HG03066 (cell line): ENCODE measurements around the gene CMIP.

Source experiments
- ATAC-seq: cut with Tn5 transposase; IDR thresholded peaks from one replicate; pipeline ENCODE4 v1.9.1; 2021; ENCODE audit warnings: low read depth; ENCODE audit not compliant: unreplicated experiment

The CMIP gene

DNA sequence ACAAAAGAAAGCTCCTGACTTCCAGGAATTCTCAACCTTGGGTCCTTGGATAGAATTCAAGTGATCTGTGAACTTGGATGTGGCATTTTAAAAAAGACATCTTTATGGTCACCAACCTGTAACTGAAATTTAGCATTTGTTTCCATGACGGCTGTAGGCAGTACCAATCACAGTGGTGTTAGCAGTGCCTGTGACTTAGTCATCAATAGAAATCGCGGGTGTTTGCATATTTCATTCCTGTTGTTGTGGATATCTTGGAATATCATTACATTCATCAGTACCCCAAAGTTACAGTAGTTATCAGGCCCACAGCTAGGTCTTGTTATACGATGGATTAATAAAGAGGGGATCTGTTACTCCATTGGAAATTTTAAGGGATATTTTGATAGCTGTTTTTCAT is 81.6 kb downstream of the CMIP start:
- no peak for ATAC-seq

DNA sequence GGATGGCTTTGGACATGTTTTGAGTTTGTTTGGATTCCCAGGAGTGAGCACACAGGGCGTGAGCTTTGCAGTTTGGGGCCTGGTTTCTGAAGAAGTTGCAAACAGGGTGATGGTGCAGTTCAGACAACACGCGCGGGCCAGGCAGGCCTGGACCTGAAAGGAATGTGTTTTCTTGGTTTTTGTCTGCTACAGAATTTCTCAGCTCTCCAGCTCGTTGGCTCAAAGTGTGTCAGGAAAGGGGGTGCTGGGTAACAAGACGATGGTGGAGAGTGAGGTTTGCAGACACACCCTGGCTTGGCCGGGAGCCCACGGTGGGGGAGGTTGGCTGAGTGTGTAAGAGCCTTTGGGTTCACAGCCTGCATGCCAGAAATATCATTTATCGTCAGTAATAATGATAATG is 82.3 kb downstream of the CMIP start:
- ATAC-seq = no peak

DNA sequence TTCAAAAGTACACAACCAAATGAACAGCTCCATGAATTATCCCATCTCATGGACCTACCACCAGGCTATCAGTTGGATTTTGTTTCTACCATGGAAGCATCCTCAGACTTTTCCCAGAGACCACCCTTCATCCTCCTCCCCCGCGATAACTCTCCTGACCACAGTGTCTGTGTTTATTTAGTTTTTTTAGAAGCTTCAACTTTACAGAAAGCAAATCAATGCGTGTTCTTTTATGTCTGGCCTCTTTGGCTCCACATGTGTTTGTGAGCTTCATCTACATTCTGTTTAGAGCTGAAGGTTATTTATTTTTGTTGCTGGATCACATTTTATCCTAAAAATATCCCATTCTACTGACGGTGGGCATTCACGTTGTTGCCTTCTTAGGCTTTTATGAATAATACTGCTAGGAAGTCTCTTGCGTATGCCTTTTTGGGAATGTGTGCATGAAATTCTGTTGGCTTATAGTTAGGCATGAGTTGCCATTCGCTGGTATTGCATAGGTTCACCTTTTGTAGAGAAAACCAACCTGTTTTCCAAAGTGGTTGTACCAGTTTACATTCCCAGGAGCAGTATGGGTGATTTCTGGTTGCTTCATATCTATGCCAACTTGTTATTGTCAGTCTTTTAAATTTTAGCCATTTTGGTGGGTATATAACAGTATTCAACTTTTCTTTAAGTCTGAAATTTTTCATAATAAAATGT is 83.0 kb downstream of the CMIP start:
- ATAC-seq = no peak

DNA sequence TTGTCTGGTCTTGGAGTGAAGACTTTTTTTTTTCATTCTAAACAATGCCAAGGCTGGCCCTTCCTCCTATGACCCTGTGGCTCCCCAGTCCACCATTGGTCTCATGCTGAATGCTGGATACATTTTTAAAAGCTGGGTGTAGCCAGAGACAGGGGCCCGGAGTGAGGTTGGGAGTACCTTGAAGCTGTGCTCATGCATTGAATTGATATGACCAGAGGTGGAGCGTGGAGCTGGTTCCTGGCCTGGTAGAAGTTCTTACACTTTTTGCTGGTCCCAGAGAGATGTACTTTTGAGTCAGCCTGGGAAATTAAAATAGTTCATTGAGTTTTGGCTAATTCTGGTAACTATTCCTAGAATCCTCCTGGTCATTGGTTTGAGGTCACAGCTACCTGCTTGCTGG is 83.6 kb downstream of the CMIP start:
- ATAC-seq = no peak

DNA sequence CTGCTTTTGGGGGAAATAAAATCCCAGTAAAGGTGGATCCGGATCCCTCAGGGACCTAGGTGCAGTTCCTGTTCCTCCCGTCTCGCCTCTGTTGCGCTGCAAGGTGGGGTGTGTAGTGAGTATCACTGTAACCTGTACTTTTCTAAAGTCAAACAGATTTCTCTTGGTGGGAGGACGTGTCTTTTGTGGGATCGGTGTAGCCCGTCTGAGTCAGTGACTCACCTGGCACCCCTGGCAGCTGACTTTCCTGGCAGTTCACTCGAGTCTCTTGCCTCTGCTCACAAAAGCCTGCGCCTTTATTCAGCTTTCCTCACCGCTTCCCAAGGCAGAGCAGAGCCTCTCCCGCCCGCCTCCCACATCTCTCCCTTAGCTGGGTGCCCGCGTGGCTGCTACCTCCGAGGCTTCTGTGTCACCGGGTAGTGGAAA is 85.7 kb downstream of the CMIP start:
- ATAC-seq = no peak

DNA sequence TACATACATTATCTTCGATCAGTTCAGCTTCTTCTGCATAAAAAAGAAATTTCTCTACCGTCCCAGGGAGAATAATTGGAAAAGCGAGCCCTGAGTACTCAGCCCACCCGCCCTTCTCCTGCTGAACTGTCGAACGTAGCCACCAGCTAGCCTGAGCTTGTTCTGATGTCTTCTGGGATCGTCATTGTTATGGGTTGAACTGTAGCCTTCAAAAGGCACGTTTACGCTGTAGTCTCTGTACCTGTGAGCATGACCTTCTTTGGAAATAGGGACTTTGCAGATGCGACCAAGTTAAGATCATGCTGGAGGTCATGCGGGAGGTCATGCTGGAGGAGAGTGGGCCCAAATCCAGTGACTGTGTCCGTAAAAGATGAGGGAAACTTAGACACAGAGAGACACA is 86.2 kb downstream of the CMIP start:
- ATAC-seq = no peak

DNA sequence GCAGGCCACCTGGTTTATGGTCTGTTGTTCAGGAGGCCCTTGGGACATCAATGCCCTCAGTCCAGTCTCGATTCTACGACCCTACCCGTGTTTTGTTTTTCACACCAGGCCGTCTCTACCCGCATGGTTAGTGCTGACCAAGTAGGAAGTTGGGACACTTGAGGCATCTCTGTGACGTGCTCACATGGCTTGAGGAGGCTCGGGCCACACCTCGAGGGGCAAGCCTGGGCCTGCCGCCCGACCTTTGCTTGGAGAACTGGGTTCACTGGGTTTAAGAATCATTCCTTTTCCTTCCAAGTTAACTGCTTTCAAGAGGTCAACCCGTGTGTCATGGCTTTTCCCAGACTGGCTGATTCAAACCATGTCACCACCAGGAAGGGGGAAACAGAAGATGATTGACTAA is 86.8 kb downstream of the CMIP start:
- no peak for ATAC-seq

DNA sequence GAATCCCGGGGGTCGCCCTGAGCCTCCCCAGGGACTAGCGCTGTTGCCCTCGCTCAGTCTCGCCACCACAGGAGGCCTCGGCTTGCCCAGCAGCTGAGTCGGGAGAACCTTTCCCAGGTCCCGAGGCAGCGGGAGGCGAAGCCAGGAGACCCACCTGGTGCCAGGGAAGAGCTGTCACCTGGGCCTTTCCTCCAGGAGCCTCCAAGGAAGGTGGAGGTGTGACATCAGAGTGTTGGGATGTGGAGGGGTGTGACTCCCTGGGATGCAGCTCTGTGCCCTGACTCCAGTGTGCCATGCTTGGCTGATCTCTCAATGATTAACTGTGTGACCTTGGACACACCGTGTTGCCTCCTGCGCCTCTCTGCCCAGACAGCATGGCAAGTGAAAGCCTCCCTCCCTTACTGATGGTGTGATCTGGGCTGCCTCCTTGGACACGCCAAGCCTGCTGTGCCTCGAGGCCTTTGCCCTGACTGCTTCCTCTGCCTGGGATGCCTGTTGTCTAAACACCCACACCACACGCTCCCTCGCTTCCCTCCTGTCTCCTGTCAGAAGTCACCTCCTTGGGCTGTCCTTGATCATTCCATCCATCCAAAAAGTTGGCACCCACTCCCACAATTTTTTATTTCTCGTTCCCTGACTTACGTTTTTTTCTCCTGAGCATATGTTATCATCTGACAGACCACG is 88.0 kb downstream of the CMIP start:
- ATAC-seq = no peak

DNA sequence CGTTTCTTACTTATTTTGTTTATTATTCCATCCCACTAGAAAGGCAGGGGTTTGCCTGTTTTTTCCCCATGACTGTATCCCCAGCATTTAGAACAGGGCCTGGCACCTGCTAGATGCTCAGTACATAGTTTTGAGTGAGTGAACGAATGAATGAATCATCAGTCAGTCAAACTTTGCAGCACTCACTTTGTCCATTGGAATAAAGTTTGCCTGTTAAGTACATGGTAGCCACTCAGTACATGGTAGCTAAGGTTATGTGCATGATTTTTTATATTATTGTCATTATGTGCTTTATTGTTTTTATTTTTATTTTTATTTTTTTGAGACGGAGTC is 88.5 kb downstream of the CMIP start:
- ATAC-seq = no peak

DNA sequence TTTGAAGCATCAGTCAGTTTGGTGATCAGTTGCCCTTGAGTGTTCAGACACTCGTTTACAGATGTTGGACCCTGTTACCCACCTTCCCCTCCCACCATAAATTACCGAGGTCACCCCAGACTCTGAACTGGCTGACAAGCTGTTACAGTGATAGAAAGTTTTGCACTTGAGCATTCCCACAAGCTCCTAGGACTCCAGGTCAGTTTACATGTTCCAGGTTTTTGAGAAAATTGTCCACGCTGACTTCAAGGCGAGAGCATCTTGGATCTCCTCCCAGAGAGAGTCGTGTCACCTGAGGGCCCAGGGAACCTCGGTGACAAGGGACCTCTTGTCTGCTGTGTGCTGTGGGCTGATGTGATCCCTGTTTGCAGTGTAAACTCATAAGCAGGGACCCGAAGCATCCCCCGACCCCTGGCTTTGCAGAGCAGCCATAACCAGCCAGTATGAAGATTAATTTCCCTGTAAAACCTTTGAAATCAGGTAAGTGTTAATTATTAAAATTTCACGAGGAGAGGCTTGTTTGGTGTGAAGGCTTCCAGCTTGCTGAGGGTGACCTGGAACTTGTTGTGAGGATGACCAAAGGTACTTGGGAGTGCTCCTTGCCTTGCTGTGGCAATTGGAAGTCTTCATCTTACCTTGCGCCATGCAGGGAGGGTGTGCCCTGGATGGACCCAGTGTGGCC is 91.2 kb downstream of the CMIP start:
- no peak for ATAC-seq

DNA sequence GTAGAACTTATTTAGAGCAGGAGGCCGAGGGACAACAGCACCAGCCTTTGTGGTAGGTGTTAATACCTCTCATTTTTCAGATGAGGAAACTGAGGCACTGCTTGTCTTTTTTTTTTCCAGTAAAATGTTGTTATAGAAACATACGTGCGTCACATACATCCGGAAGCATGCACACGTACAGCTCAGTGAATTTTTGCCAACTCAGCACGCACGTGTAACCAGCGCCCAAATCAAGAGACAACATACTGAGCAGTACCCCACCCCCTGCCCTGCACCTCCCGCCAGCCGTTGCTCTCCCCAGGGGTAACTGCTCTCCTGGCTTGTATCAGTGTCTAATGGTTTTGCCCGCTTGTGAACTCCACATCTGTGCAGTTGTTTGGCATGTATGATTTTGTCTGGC is 92.0 kb downstream of the CMIP start:
- no peak for ATAC-seq

DNA sequence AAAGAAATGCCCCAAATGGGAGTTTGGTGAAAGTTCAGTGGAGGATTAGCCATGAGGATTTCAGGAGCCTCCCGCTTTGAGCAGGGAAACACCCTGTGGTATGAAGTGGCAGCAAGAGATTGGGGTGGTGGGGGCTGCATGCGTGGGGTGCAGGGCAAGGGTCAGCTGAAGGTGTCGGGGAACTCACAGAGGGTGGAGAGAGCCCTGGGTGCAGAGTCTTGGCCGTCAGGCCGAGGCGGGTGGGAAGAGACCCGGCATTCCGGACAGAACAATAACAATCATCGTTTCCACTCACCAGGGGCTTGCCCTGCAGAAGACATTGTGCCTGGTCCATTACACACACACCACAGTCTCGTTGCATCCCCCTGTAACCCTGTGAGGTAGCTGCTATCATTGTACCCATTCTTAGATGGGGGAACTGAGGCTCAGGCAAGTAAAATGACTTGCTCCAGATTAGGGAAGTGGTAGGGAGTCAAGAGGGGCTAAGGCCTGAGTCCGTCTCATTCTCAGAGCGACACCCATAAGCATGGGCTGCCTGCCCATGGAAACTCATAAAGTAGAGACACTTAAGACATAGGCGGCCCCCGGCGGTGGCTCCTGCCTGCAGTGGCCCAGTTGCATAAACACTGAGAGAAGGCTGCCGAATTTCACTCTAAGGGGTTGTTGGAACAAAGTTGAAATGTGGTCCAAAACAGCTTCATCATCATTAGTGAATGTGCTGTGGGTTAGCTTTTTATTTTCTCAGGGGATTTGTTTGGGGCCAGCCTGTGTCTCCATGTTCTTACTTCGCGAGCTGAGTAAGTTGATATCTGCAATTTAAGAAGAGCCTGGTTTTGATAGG is 93.3 kb downstream of the CMIP start:
- ATAC-seq = no peak

DNA sequence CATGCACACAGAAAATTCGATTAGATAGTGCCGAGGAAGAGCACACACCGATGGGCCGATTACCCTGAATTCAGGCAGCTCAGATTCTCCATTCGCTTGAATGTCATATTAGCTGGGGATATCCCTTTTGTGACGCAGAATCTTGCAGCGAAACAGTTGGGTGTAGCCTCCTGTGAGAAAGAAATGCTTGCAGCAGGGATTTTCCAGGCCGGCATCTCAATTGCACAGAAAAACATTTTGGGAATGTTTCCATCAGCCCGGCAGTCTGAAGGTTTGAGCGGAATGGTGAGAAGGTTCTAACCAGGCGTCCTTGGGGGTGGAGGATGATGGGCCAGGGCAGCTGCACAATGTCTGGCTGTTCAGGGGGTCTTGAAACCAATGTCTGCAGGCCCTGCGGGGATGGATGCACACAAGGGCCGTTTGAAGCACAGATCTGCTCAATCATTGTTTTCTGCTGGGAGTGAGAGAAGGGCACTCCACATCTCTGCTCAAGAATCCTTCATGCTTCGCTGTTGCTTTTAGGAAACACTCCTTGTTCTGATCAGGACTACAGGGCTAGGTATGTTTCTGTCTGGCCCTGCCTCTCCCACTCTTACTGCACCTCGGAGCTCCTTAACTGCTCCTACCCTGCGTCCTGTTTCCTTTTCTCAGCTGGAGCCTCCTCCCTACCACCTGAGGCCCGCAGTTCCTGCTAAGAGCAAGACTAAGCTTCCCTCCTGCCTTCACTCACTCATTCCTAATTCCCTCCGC is 94.6 kb downstream of the CMIP start:
- ATAC-seq = no peak

DNA sequence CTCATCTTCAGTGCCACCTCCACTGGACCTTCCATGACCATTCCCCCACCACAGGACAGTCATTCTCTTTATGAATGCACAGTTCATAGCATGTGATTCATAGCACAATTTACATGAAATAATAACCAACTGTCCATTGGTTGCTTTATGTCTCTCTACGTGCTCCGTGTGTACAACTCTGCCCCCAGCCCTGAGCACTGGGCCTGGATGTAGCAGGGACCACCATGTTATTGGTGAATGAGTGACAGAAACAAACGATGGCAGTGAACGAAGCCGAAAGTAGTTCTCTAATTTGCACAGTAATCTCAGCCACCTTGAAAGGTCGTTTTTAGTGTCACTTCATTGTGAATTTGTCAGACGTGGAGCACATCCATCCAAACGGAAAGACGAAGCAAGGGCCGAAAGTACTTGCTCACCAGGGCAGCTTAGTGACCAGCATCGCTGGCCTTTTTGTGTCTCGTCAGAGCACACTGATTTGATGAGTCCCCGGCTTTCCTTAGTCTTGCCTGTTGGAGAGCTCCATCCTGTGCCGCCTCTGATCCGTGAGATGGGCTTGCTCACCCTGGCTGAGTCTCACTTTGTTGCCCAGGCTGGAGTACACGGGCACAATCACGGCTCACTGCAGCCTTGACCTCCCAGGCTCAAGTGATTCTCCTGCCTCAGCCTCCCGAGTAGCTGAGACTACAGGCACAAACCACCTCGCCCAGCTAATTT is 95.3 kb downstream of the CMIP start:
- no peak for ATAC-seq

DNA sequence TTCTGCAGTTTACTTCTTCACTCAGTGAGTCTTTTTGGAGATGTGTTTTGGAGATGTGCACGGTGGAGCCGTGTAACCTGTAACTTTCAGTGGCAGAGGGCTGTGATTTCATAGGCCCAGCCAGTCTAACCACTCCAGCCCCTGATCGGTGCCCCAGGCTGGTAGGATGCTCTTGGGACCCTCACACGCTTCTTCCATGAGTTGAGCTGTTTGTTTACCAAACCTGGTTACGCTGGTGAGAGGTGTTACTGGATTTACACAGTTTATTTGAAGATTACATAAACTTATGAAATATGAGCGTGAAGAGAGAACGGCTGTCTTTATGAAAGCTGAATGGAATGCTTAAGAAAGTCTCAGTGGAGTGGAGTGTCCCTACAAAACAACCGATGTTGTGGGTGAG is 96.7 kb downstream of the CMIP start:
- no peak for ATAC-seq

DNA sequence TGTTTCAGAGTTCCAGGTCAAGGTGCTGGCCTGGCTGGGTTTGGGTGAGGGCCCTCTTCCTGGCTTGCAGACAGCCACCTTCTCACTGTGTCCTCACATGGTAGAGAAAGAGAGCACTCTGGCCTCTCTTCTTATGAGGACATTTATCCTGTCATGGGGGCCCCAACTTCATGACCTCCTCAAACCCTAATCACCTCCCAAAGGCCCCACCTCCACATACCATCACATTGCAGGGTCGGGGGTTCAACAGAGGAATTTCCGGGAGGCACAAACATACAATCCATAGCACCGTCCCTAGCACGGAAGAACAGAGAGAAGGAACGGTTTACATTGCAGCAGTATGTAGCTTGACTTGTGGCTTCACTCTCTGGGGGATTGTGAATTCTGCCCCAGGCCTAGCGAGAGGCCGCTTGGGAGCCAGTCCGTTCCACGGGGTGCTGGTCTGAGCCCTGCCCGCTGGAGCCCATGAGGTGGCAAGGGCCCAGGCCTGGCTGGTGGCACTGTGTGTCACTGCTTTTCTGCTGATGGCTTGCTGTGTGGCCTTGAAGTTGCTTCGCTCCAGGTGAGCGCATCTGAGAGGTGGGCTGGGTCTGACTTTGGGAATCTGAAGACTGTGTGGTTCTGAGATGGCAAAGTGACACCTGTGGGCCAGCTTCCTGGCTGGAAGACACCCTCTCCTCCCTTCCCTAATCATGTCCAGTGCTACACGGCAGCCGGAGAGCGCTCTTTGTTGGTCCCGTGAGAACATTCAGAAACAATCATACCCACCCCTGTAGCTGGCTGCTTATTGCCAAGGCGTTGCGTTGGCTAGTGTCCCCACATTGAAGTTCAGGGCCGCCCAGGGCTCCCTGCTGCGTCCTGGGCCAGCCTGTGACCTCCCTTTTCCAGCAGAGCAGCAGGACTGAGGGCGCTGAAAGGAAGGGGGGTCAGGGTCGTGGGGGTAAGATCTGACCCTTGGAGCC is 98.3 kb downstream of the CMIP start:
- no peak for ATAC-seq

DNA sequence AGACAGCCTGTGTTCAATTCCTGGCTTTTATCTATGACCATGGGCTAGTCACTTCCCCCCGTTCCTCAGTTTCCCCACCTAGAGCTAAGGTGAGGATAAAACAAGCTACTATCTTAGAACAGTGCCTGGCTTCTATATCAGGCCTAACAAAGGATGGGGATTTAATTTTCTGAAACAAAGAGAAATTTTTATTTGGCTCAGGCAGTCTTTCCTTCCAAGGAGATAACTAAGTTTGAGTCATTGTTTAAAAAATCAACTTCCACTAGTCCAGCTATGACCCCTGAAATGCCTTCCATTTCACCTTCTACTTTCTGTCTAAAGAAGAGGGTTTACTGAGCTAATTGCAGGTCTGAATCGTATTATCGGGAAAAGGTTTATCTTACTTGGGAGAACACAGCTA is 99.0 kb downstream of the CMIP start:
- no peak for ATAC-seq

DNA sequence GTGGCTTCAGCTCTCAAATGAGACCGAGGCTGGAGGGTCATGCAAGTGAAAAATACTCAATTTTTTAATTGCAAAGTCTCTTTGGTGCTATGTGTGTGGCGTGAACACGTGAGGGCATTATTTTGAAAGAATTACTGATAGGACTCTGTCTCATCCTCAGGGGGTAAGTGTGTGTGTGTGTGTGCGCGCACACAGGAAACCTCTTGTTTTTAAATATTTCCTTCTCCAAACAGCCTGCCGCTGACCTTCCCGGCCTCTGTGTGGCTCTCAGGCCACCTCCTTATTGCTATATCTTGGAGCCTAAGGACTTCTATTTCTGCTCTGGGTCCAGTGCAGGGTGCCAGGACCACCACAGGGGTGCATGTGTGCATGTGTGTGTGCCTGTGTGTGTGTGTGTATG is 99.7 kb downstream of the CMIP start:
- no peak for ATAC-seq
